ENCODE measurements around the gene CCHCR1.
A peak's percentile ranks its signal among the peaks of the same experiment; 100 is the strongest.
"Not testable (repeated sequence)": the region's sequence is repeated elsewhere in the genome, so short reads cannot be mapped to it uniquely, and the experiment has no call there.

The CCHCR1 gene

GRCh38 chr6:31185695-31186051, 28.1 kb upstream of the CCHCR1 start:
- not testable (repeated sequence) for H3K27me3 ChIP-seq (ENCODE audit: insufficient read depth, low read length); H3K14ac ChIP-seq (ENCODE audit: low read length); H2BK5ac ChIP-seq (ENCODE audit: low read depth, low read length, poor library complexity); H2BK12ac ChIP-seq (ENCODE audit: low read length); H3K4me2 ChIP-seq (ENCODE audit: low read length); H4K8ac ChIP-seq (ENCODE audit: low read depth, low read length); H3K4me1 ChIP-seq (ENCODE audit: control insufficient read depth in 1 of 2, insufficient read depth in 2 of 2, low read length in 2 of 2); H3K9me3 ChIP-seq (ENCODE audit: insufficient read depth, low read depth, low read length); H3K9ac ChIP-seq (ENCODE audit: low read length); H3K4me3 ChIP-seq (ENCODE audit: low read depth, low read length); H2AFZ ChIP-seq (ENCODE audit: insufficient read depth, low read length, poor library complexity); H3K27ac ChIP-seq (ENCODE audit: low read depth, low read length); H4K12ac ChIP-seq (ENCODE audit: low read depth, low read length); H2AK5ac ChIP-seq (ENCODE audit: low read length); H3K23ac ChIP-seq (ENCODE audit: low read length); H2BK120ac ChIP-seq (ENCODE audit: insufficient read depth, low read length, poor library complexity); H3K79me1 ChIP-seq (ENCODE audit: low read length); H3K18ac ChIP-seq (ENCODE audit: low read length); H4K91ac ChIP-seq (ENCODE audit: low read depth, low read length); H3K79me2 ChIP-seq (ENCODE audit: control insufficient read depth, insufficient read depth, low read length, poor library complexity); DNase-seq; H3K4ac ChIP-seq (ENCODE audit: low read depth, low read length); H3K36me3 ChIP-seq (ENCODE audit: control insufficient read depth in 1 of 2, insufficient read depth in 2 of 2, low read length in 2 of 2)
- no CpG with 5 or more reads among the region's 4 CpGs for WGBS (ENCODE audit: extremely low coverage, insufficient coverage, insufficient read length)

- not testable (repeated sequence) for H3K23ac ChIP-seq (ENCODE audit: low read length); H2AFZ ChIP-seq (ENCODE audit: insufficient read depth, low read length, poor library complexity); H3K79me1 ChIP-seq (ENCODE audit: low read length); H2BK5ac ChIP-seq (ENCODE audit: low read depth, low read length, poor library complexity); H3K79me2 ChIP-seq (ENCODE audit: control insufficient read depth, insufficient read depth, low read length, poor library complexity); H4K91ac ChIP-seq (ENCODE audit: low read depth, low read length); H4K12ac ChIP-seq (ENCODE audit: low read depth, low read length); H3K36me3 ChIP-seq (ENCODE audit: control insufficient read depth in 1 of 2, insufficient read depth in 2 of 2, low read length in 2 of 2); H2BK12ac ChIP-seq (ENCODE audit: low read length); H3K4me3 ChIP-seq (ENCODE audit: low read depth, low read length); H3K4ac ChIP-seq (ENCODE audit: low read depth, low read length); H2BK120ac ChIP-seq (ENCODE audit: insufficient read depth, low read length, poor library complexity); H3K9ac ChIP-seq (ENCODE audit: low read length); H3K18ac ChIP-seq (ENCODE audit: low read length); H2AK5ac ChIP-seq (ENCODE audit: low read length); H3K14ac ChIP-seq (ENCODE audit: low read length); H3K27ac ChIP-seq (ENCODE audit: low read depth, low read length); DNase-seq; H4K8ac ChIP-seq (ENCODE audit: low read depth, low read length); H3K4me2 ChIP-seq (ENCODE audit: low read length); H3K9me3 ChIP-seq (ENCODE audit: insufficient read depth, low read depth, low read length); H3K27me3 ChIP-seq (ENCODE audit: insufficient read depth, low read length); H3K4me1 ChIP-seq (ENCODE audit: control insufficient read depth in 1 of 2, insufficient read depth in 2 of 2, low read length in 2 of 2)
- no CpG with 5 or more reads among the region's 6 CpGs for WGBS (ENCODE audit: extremely low coverage, insufficient coverage, insufficient read length)
Measured at GRCh38 chr6:31183859-31184258, 26.3 kb upstream of the CCHCR1 start.

GRCh38 chr6:31183287-31183686, 25.7 kb upstream of the CCHCR1 start:
- H4K8ac ChIP-seq (ENCODE audit: low read depth, low read length); H3K4ac ChIP-seq (ENCODE audit: low read depth, low read length); H2BK12ac ChIP-seq (ENCODE audit: low read length); DNase-seq; H3K4me3 ChIP-seq (ENCODE audit: low read depth, low read length); H3K4me1 ChIP-seq (ENCODE audit: control insufficient read depth in 1 of 2, insufficient read depth in 2 of 2, low read length in 2 of 2); H3K79me2 ChIP-seq (ENCODE audit: control insufficient read depth, insufficient read depth, low read length, poor library complexity); H3K23ac ChIP-seq (ENCODE audit: low read length); H3K9ac ChIP-seq (ENCODE audit: low read length); H3K4me2 ChIP-seq (ENCODE audit: low read length); H3K14ac ChIP-seq (ENCODE audit: low read length); H3K27me3 ChIP-seq (ENCODE audit: insufficient read depth, low read length); H3K18ac ChIP-seq (ENCODE audit: low read length); H2BK120ac ChIP-seq (ENCODE audit: insufficient read depth, low read length, poor library complexity); H3K79me1 ChIP-seq (ENCODE audit: low read length); H4K12ac ChIP-seq (ENCODE audit: low read depth, low read length); H3K27ac ChIP-seq (ENCODE audit: low read depth, low read length); H2AFZ ChIP-seq (ENCODE audit: insufficient read depth, low read length, poor library complexity); H4K91ac ChIP-seq (ENCODE audit: low read depth, low read length); H3K36me3 ChIP-seq (ENCODE audit: control insufficient read depth in 1 of 2, insufficient read depth in 2 of 2, low read length in 2 of 2); H3K9me3 ChIP-seq (ENCODE audit: insufficient read depth, low read depth, low read length); H2BK5ac ChIP-seq (ENCODE audit: low read depth, low read length, poor library complexity); H2AK5ac ChIP-seq (ENCODE audit: low read length): not testable (repeated sequence)
- no CpG with 5 or more reads among the region's 2 CpGs for WGBS (ENCODE audit: extremely low coverage, insufficient coverage, insufficient read length)

GRCh38 chr6:31180500-31180899, 22.9 kb upstream of the CCHCR1 start:
- no peak overlapping the region for H3K4ac ChIP-seq (ENCODE audit: low read depth, low read length)
- no peak overlapping the region for H3K9ac ChIP-seq (ENCODE audit: low read length)
- no peak overlapping the region for H3K18ac ChIP-seq (ENCODE audit: low read length)
- H3K14ac ChIP-seq (ENCODE audit: low read length): no peak overlapping the region
- H3K4me2 ChIP-seq (ENCODE audit: low read length): no peak overlapping the region
- no peak overlapping the region for H2AK5ac ChIP-seq (ENCODE audit: low read length)
- H4K8ac ChIP-seq (ENCODE audit: low read depth, low read length): no peak overlapping the region
- no peak overlapping the region for H2BK120ac ChIP-seq (ENCODE audit: insufficient read depth, low read length, poor library complexity)
- no peak overlapping the region for H3K4me3 ChIP-seq (ENCODE audit: low read depth, low read length)
- H2AFZ ChIP-seq (ENCODE audit: insufficient read depth, low read length, poor library complexity): no peak overlapping the region
- no peaks in the 10 kb centered on the region for H3K9me3 ChIP-seq (ENCODE audit: insufficient read depth, low read depth, low read length)
- H2BK12ac ChIP-seq (ENCODE audit: low read length): no peak overlapping the region
- H4K91ac ChIP-seq (ENCODE audit: low read depth, low read length): no peak overlapping the region
- no CpG with 5 or more reads among the region's 26 CpGs for WGBS (ENCODE audit: extremely low coverage, insufficient coverage, insufficient read length)
- no peaks in the 10 kb centered on the region for H3K4me1 ChIP-seq (ENCODE audit: control insufficient read depth in 1 of 2, insufficient read depth in 2 of 2, low read length in 2 of 2)
- H3K27me3 ChIP-seq (ENCODE audit: insufficient read depth, low read length): no peaks in the 10 kb centered on the region
- no peak overlapping the region for H3K23ac ChIP-seq (ENCODE audit: low read length)
- H2BK5ac ChIP-seq (ENCODE audit: low read depth, low read length, poor library complexity): no peak overlapping the region
- no peaks in the 10 kb centered on the region for H3K79me1 ChIP-seq (ENCODE audit: low read length)
- no peaks in the 10 kb centered on the region for H3K36me3 ChIP-seq (ENCODE audit: control insufficient read depth in 1 of 2, insufficient read depth in 2 of 2, low read length in 2 of 2)
- peak; percentile 65 to 85 for DNase-seq
- no peaks in the 10 kb centered on the region for H3K79me2 ChIP-seq (ENCODE audit: control insufficient read depth, insufficient read depth, low read length, poor library complexity)
- H3K27ac ChIP-seq (ENCODE audit: low read depth, low read length): no peak overlapping the region
- no peak overlapping the region for H4K12ac ChIP-seq (ENCODE audit: low read depth, low read length)
